ENCODE data around the gene C1orf226. TPM values are rescaled to one million over a fixed set of nuclear protein-coding genes. Genes with fewer than 3 reads are reported as not detected.
"Not testable (repeated sequence)": the region's sequence is repeated elsewhere in the genome, so short reads cannot be mapped to it uniquely, and the experiment has no call there.

Gene C1orf226, protein sequence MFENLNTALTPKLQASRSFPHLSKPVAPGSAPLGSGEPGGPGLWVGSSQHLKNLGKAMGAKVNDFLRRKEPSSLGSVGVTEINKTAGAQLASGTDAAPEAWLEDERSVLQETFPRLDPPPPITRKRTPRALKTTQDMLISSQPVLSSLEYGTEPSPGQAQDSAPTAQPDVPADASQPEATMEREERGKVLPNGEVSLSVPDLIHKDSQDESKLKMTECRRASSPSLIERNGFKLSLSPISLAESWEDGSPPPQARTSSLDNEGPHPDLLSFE
- 0.07 and 0.12 TPM in 2 replicates for total RNA-seq (2014; rRNA removed; shearing (Covaris generic))
- 0.60 TPM in 1 of 2 replicates, not detected in the other for polyA plus RNA-seq (2014; cell fraction: nucleus; rRNA removed)

DNA sequence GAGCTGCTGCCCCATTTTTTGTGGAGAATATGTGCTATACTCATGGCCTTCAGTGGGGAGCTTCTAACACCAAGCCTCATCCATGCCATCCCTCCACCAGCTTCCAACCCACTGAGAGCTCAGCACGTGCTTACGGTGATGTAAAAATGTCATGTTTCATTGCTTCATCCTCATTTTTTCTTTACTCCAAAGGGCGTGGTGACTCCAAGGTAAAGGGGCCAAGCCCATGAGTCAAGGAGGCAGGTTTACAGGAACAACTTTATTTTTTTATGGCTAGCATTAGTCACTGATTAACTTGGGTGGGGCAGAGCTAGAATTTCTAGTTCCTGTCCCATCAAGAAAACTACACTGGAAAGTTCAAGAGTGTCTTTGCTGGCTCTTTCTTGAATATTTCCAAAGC is at the start of gene C1orf226:
TSS of gene C1orf226 (plus strand) at position 346 of the 400 bp plus-strand sequence. CDS start 174 bp downstream, outside the sequence.
- DNase-seq (ENCODE audit: extremely low read depth, low read depth): no peak

DNA sequence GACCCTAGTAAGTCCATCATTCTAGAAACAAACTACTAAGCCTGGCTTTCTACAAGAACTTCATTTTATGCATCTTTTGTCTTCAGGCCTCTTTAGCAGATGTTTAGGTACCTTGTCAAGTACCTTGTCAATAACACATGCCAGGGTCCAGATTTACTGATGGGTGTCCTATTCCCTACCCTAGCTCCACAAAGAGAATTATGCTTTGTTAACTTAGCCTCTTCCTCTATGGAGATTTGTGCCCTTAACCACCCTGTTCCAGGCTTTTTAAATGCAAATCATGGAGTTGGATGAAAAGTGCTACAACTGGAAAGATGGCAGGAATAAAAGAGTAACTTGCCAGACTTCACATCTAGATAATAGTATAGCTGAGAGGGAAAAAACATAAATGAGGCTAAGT is 47.5 kb upstream of the C1orf226 start:
- DNase-seq (ENCODE audit: extremely low read depth, low read depth): no peak

DNA sequence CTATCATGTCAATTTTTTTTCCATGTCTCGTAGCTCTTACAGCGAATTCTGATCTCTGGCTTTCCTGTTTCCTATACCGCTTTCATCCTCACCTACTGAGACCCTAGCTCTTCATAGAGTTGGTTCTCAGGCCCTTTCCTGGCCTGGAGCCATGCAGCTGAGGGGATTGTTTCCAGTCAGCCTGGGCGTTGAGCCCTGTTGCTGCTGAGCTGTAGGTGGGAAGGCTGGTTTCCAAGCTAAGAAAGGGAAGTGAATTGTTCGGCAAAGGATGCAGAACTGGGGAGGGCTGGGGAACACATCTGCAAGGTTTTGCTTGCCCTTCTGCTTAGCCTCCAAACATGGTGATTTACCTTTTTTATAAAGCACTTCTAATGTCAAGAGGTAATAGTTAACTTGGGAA is 46.4 kb upstream of the C1orf226 start:
- no peak for DNase-seq (ENCODE audit: extremely low read depth, low read depth)

DNA sequence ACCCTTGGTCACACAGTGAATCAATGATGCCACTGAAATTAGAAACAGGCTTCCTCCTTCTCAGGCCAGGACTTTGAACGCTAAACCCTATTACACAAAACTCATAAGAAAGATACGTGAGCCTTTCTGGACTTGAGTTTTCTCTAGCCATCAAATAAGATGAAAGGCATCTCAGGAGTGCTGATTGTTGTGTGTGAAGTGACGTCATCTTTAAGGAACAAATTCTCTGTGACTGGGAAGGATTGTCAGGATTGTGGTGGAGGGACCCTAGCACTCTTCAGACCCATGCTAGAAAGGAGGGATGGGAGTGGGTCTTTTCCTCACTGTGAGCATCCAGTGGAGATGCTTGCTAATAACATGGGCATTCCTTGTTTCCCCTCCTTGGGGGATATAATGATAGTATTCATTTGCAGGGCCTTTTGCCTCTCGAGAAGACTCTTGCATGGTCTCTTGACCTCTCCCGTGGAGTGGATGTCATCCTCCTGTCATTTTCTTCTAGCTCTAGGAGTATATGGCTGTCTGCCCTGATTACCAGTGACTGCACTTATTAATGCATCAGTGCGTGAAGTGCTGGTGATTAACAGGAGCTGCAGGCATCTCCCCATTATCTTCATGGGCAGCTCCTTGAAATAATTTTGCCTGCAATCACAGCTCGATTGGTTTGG is 44.8 kb upstream of the C1orf226 start:
- DNase-seq (ENCODE audit: extremely low read depth, low read depth): no peak

DNA sequence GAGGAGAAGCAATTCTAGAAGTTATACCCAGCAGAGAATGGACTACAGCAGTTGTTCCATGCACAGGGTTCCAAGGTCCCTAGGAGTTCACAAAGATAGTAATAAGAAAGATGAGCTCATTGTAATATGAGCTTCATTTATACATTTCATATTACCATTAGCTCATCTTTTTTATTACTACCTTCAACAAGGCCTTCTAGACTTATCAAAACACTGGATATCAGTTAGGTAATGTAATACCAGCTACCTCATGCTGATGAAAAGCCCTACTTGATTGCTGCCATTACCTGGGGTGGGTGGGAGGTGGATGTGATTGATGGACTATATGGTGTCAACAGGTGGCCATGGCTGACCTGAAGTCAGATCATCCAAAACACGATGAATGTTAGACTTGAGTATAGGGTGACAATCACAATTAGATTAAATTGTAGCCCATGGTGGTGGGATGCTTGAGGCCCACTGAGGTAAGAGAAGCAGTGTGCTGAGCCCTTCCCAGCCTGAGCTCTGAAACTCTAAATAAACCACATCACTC is 39.0 kb upstream of the C1orf226 start:
- no peak for DNase-seq (ENCODE audit: extremely low read depth, low read depth)

DNA sequence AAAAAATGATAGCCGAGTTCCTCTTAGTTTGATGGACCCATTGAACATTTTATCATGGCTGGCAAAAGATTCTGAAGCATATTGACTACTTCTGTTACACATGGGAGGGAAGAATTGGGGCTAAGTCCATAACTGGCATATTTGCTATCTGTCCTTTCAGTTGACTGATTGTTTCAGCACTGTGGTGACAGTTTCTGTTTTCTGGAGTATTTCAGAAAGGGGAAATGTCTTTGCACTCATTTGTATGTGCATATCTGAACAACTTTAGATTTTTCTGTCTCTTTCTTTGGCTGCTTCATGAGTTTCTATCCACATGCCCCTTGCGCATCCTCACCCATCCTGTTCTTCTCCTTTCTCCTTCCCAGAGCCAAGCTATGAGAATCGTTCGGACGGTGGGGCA is 38.1 kb upstream of the C1orf226 start:
- DNase-seq (ENCODE audit: extremely low read depth, low read depth): no peak

DNA sequence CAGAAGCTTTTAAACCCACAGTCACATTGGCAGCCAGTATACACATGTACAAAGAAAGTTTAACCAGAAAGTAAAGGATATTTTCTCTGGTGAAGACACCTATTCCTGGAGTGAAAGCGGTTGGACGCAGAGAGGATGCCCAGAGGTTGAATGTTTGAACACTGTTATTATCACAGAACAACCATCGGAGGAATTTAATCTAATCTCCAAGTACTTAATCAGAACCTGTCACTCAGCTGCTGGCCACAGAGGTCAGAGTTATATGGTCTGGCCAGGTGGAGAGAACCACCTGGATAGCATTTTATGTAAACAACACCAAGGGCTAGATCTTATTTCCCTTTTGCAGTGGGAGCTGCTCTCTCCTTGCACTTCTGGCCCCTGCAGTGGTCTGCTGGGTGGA is 34.2 kb upstream of the C1orf226 start:
- DNase-seq (ENCODE audit: extremely low read depth, low read depth): no peak

DNA sequence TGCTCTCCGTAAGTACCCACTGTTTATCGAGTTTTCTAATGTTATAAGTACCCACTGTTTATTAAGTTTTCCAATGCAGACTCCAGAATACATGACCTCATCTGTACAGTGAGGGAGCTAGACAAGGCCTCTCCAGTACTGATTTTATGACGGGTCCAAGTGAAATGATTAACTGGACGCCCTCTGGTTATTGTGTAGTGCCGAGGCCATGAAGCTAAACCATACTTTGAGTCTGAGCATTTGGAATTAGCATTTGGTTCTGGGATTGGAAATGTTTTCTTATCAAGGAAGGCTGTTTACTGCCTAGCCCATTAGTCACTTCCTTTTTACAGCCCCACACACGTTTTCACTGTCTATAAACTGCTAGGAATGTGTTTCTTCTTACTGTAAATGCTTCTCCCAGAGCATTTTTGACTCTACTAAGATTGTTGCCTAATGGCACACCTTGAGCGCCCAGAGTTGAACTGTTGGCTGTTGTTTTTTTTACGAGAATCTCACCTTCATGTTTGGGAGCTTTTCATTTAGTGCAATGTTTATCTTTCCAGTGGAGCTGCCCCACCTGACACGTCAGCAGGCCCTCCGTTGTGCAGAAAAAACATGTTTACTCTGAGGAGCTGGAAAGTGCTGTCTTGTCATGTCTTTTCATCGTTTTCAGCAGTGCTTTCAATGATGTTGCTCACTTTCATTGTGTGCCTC is 31.7 kb upstream of the C1orf226 start:
- peak; percentile 32 for DNase-seq (ENCODE audit: extremely low read depth, low read depth)

DNA sequence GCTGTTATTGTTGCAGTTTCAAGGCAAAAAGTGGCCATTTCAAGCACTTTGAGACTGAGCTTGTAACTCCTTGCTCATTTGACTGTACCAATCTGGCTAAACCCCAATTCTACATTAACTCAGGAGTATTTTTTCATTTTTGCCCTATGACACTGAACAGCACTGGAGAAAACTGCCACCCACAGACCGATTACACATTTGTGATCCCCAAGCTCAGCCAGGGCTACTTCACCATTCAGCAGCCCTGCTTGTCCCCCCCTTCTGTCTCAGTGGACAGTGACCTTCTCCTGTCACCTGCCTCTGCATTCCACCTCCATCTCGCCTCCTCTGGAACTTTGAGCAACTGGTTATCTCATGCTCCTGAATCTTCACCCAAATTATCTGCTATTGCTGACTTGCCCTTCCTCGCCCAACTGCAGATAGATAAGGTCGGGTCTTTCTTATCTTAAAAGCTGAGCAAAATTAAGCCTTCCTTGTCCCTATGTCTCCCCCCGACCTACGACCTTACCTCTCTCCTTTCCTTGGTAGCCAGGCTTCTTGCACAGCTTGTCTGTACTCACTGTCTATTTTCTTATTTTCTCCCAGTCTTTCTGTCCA is 30.2 kb upstream of the C1orf226 start:
- DNase-seq (ENCODE audit: extremely low read depth, low read depth): no peak

DNA sequence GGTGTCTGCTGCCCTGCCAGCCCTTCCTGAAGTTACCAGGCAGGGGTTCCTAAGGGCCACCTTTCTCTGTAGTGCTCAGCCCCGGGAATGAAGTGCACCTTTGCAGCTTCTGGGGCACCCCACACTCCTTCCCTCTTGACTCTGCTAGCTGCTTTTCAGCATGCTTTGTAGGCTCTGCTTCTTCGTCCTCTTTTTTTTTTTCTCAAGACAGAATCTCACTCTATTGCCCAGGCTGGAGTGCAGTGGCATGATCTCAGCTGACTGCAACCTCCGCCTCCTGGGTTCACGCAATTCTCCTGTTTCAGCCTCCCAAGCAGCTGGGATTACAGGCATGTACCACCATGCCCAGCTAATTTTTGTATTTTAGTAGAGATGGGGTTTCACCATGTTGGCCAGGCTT is 29.7 kb upstream of the C1orf226 start:
- not testable (repeated sequence) for DNase-seq (ENCODE audit: extremely low read depth, low read depth)

DNA sequence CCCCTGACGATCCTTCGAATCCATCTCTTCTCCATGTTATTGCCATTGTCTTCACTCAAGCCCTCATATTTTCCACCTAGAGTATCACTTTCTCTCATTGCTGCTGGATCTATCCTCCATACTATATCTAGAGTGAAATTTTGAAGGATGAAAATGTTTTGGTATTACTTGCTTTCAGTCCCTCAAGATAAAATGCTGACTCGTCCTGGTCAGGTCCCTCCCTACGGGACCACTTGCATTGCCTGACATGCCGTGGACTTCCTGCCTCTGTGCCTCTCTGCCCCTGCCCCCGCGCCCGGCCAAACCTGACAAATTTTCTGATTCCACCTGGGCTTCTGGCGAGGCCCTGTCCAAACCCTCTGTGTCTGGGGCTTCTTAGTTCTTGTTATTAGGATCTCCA is 28.4 kb upstream of the C1orf226 start:
- no peak for DNase-seq (ENCODE audit: extremely low read depth, low read depth)

DNA sequence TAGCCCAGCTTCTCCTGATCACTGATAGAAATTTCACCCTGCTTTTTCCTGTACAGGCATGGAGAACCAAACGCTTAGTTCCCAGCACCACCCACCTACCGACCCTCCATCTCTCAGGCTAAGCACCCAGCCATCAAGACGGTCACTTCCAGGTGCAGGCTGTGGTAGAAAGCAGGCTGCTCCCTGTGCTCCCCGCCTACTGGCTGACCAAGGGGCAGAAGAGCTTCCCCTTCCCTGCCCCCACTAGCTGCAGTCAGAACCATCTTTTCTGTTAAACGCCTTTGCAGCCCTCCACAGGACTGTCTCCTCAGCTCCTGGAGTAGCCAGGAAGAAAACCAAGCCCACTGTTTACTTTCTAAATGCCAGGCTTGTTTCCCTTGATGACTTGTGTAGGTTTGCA is 27.8 kb upstream of the C1orf226 start:
- no peak for DNase-seq (ENCODE audit: extremely low read depth, low read depth)

DNA sequence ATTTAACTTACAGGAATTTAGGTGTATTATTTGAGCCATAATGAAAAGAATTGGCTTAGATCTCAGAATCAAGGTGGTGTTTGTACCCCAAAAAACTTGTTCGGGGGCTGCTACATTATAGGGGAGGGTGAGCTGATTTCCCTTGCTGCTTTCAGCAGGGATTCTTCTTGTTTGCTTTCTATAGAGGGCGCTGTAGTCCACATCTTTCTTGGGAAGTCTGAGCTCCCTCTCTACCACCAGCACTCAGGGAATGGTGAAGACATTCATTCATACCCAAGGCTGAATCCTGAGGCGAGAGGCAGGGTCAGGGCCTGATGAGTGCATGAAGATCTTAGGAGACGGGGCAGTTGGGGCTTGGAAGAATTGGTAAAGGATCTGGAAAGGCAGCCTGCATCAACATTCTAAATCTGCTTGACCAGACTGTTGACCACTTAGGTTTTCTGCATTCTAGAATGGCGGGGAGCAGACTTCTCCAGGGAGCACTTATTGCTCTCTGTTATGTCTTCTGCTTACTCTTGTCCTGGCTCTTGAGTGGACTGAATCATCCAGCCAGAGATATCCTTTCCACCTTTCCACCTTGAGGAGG is 23.8 kb upstream of the C1orf226 start:
- peak; percentile 39 for DNase-seq (ENCODE audit: extremely low read depth, low read depth)

DNA sequence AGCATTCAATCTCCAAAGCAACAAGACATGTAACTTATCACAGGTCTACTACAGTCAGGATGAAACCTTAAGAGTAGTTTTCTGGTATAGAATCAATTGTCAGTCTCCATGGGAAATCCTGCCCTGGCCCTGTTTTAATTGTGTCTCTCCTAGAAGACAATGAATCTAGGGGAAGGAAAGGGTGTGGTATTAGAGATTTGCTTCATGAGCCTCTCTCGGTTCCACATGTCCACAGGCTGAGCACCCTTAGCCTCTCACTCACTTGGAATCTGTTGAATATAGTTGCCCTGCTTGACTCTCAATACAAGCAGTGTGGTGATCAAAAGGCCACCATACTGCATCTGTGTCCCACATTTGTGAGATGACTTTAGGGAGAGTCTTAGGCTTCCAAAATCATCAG is 22.6 kb upstream of the C1orf226 start:
- no peak for DNase-seq (ENCODE audit: extremely low read depth, low read depth)

DNA sequence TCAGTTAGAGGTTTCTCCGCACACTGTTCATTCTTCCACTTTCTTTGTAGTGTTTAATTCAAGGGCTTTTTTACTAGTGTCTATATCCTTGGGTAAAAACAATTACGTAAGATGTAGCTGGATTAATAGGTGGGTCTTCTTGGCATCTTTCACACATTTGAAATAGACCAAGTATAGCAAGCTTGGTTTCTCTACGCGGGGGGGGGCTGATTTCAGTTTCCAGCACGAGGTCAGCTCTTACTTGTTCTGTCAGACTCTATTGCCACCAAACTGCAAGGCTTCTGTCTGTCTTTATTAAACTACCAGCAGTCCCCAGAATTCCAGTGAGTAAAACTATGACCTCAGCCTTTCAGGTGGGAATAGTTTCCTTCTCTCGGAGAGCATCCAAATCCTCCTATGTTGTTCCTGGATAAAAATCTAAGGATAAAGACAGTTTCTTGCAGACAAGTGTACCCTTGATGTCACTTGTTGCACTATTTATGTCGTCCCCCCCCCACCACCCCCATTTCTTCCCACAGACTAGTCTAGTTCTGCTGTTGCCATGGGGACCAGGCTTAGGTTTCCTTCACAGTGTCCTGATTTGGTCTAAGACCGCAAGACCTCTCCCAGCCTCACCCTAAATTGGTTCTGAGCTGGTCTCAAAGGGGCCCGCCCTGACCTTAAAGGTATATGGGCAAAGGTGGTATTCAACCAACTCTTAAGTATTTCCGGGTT is 21.8 kb upstream of the C1orf226 start:
- no peak for DNase-seq (ENCODE audit: extremely low read depth, low read depth)

DNA sequence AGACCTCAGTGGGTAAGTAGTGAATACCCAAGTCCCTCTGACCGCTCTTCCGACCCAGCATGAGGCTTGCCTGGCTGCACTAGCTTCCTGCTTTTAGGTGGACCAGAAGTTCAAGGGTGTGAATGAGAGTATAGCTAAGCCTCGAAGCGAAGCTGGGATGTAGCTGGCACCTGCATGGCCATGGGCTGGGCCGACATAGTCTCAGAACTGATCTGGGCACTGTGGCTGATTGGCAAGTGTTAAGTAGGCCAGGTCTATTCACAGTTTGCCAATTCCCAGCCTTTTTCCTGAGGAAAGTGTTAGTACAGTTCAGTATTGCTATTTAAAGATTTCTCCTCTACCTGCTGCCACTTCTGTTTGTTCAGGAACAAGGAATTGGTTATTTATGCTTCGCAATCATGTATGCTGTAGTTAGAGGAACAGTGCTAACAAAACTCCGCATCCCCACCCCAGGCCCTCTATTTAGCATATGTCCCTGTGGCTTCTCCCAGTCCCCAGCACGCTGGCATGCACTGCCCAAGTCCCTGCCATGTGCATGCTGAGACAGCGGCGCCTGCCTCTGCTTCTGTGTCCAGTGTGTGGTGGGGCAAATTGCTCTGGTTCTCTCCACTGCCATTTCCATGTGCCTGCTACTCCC is 21.2 kb upstream of the C1orf226 start:
- no peak for DNase-seq (ENCODE audit: extremely low read depth, low read depth)

DNA sequence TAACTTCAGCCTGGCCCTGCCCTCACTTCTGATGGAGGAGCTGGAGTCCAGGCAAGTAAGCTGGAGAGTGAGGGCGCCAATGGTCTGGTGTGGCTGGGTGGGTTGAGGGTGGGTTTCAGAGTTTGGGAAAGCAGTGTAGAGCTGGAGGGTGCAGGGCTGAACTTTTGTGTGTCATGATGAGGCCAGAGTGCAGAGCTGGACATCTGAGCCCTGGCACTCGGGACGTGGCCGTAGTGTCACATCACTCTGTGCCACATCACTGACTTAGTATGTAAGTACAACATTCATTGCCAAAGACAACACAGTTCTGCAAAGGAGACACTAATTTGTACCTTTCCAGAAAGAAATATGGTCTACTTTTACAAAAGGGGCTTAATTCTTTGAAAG is 20.7 kb upstream of the C1orf226 start:
- no peak for DNase-seq (ENCODE audit: extremely low read depth, low read depth)

DNA sequence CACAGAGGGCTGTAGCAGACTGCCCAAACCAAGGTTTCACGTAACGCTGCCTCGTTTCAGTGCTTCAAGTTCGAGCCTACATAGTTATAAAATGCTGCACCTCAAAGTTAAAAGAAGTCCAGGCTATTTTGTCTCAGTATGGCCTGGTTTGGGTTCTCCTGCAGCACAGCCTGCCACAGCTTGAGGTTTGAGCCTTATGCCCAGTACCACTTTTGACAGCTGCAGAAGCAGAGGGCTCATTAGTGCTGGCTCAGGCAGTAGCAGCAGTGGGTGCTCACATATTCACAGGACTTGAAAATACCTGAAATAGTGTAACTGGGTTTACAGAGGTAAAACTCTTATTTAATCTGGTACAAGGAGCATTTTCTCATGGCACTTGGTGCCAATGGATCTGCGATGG is 20.2 kb upstream of the C1orf226 start:
- no peak for DNase-seq (ENCODE audit: extremely low read depth, low read depth)

DNA sequence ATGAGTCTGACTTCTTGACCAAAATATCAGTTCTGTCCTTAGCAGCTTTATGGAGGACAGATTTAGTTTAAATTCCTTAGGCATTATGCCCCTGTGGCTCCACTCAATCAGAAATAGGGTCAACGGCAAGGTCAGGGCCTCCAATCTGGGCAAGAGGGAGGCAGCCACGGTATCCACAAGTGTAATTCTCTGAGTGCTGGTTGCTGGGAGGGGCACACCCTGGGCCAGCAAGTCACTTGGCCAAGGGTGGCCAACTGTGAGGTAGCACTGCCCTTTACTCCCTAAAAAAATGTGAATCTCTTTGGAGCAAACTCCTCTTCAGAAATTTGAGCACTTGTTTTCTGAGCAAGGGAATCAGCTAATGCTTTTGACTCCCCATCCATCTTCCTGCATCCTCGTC is 17.7 kb upstream of the C1orf226 start:
- DNase-seq (ENCODE audit: extremely low read depth, low read depth): no peak

DNA sequence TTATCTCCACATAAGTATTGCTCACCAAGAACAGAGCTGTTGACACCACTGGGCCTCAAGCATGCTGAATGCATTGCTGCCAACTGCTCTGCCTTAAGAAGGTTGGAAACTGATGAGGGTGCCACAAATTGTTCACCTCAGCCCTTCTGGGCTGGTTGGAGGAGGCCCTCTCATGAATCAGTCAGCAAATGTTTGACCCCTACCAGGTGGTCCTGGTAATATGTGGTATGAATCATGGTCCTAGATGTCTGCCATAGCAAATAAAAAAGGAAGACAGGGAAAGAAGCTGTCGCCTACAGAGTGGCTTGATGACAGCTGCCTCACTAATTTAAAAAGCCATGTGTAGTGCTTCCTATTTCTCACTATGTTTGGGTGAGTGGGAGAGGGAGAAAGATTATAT is 17.0 kb upstream of the C1orf226 start:
- no peak for DNase-seq (ENCODE audit: extremely low read depth, low read depth)

Data from NCI-H460 (cell line).